HG03432 (cell line): ENCODE results near the gene CUEDC1.
A peak's percentile ranks its signal among the peaks of the same experiment; 100 is the strongest.

Experiments used
- ATAC-seq: cut with Tn5 transposase; IDR thresholded peaks from one replicate; pipeline ENCODE4 v1.9.1; 2021; ENCODE audit warnings: mild to moderate bottlenecking, moderate library complexity; ENCODE audit not compliant: unreplicated experiment

CUEDC1 gene

DNA sequence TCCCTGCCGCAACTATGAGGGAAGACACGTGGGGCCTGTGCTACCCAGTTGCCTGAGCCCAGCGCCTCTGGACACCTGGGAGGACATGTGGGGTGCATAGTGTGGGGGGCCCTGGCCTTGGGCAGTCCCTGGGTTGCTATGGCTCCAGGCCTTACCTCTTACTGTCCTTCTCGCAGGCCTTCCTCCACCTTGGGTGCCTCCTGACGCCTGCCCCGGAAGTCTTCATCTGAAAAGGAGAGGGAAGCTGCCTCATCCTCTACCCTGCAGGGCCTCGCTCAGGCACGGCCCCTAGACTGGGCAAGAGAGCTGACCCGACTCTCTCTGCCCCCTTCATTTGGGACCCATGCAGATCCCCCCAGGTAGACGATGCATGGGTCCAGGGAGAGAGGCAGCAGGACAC, 88.9 kb downstream of the CUEDC1 start:
- ATAC-seq, result no peak

DNA sequence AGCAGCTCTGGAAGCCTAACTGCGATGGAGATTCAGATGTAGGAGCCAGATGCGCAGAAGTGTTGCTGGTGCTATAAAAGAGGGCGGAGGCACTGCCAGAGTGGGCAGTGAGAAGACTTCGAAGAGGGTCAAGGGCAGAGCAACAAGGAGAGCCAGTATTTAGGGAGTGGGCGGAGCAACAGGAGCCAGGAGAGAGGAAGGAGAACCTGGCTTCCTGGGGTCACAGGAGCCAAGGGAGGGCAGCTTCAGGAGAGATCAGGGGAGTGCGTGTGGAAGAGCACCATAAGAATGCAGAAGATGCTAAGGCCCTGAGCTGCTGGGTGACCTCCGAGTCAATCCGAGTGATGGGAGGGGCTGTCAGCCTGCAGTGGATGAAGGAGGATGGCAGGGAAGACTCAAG, 90.9 kb downstream of the CUEDC1 start:
- ATAC-seq, result no peak

DNA sequence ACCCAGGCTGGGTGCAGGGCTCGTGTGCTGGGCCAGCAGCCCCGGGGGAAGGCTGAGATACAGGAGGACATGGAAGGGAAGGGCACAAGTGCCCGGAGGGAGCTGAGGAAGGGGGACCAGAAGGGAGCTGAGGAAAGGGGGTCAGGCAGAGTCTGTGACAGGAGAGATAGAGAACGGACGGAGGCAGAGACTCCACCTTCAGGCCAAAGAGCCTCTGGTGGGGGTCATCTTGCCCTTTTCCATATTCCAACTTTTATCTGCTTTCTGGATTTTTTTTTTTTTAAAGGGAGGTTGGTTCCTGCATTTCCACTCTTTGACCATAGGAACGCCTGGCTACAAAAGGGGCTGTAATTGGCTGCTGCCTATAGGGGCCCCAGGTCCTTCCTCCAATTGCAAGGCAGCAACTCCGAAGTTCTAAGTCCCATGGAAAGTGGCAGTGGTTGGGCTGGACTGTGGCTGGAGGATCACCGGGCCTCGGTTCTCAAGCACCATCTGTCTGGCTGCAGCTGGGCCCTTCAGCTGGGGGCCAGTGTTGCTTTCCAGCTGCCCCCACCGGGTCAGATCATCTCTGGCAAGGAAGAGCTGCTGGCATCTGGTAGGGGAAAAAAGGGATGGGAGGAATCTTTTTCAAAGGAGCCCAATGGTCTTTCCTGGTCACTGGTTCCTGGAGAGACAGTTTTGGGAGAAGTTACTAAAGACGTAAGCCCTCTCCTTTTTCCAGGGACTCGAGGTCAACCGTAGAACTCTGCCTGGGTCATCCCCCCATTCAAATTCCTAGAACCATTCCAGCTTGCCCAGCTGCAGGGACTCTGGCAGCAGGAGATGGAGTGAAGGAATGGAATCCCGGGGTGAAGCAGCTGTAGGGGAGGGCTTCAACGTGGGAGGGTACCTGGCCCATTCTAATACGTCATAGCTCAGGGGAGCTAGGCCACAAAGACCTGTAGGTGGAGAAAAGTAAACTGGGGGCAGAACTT, 92.2 kb downstream of the CUEDC1 start:
- ATAC-seq, result no peak

DNA sequence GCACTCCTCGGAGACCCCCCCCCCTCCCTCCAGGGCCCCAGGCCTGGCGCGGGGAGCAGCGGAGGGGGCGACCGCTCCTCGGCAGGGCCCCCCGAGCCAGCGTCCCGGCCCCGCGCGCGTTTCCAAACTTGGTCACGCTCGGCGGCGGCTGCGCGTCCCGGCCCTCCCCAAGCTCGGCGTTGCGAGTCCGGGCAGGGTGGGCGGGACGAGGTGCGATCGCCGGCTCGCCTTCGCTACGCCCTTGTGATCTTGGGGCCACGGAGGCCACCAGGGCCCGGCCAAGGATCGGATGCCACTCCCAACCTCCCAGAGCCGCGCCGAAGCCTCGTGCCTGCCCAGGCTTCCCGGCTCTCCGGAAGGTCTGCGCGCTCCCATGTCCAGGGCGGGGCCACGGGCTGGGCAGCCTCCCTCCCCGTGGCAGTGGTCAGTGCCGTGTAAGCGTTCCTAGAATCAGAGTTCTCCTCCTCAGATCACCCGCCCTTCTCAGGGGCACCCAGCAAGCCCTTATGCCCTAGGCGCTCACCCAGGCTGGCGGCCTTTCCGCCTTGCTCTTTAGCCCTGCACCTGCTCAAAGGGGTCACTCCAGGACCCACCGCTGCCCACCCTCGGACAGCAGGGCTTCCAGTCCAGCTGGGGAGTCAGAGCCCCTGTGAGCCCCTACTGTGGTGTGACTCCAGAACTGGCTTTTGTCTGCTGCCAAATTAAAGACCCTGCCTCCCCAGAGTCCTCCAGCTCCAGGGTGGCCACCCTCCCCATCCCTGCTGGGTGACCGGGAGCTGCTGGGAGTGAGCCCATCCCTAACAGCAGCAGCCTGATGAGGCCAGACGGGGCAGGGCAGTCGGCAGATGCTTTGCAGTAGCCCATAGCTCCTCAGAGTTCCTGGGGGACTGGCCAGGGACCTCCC, 93.2 kb downstream of the CUEDC1 start:
- no peak for ATAC-seq

DNA sequence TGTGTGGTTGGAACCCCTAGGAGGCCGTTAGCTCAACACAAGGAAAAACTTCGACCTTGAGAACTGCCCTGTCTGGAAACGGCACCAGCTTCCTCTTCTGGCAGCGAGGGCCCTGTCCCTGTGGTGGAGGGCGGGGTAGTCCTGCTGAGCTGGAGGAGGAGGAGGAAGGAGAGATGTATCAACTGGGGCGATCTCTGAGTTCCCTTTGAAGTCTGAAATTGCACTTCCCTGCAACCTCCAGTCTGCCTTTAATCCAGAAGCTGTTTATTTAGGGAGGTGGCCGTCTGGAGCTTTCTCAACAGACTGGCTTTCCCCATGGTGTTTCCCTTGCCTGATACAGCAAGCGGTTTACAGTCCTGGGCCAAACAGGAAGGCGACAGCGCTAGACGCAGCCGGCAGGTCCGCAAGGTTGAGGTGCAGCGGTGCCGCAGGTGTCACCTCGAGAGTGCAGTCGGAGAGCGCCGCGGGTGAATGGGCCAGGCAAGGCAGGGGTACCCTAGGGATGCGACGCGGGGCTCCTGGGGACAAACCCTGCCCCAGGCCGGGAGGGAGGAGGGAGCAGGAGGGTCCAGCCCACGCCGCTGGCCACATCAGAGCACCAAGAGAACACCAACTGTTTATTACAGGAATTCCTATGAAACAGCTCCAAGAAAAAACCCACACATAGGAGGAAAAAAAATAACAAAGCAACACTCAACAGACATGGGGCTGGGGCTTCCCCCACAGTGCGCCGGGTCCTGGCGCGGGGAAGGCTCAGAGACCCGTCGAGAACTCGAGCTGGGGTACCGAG, 94.0 kb downstream of the CUEDC1 start:
- no peak for ATAC-seq

DNA sequence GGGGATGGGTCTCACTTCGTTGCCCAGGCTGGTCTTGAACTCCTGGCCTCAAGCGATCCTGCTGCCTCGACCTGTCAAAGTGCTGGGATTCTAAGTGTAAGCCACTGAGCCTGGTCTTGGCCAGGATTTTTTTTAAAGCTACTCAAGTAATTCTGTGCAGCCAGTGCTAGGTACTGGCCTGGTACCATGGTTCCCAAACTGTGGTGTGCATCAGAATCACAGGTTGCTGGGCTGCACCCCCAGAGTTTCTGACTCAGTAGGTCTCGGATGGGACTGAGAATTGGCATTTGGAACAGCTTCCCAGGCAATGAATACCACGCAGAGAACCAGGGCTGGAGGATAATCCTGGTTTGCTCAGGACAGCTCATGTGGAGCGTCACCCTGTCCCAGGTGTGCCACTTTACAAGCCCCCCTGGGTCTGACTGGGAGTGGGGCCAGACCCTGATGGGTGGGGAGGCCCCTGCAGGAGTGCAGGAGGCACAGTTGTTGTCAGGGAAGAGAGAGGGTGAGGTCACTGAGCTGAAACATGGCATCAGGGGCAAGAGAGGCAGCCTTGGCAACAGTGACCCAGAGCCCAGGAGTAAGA, 94.7 kb downstream of the CUEDC1 start:
- no peak for ATAC-seq

DNA sequence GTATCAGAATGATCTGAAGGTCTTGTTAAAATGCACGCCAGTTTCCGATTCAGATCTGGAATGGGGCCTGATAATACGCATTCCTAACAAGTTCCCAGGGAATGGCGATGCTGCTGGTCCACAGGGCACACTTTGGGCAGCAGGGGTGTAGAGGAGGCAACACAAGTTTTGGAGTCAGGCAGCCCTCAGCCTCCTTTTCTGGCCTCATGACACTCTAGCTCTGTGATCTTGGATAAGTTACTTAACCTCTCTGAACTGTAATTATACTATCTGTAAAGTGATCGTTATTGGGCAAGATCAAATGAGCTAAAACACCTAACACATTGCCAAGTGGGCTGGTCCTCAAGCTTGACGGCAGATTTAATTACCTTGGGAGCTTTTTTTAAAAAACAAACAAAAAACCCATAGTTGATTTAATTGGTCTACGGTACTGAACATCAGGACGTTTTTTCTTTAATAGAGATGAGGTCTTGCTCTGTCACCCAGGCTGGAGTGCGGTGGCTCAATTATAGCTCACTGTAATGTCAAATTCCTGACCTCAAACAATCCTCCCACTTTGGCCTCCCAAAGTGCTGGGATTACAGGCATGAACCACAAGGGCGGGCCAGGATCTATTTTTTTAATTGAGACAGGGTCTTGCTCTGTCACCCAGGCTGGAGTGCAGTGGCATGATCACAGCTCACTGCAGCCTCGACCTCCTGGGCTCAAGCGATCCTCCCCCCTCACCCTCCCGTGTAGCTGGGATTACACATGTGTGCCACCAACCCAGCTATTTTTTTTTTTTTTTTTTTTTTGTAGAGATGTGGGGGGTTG, 95.4 kb downstream of the CUEDC1 start:
- no peak for ATAC-seq

DNA sequence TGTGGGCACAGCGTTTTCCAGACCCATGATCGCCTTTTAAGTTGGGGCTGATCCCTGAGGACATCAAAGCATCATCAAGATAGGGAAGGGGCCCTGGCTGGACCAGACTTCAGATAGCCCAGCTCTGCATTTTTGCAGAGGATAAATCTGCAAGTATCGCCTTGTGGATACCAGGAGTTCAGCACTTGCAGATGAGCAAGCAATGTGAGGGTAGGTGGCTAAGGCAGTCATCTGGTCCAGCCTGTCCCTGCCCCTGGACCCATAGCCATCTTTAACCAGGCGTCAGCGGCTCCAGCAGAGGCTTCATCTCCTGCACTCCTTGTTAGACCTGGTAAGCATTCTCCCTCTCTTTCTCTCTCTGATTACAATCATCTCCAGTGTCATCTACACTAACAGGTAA, 96.4 kb downstream of the CUEDC1 start:
- no peak for ATAC-seq

DNA sequence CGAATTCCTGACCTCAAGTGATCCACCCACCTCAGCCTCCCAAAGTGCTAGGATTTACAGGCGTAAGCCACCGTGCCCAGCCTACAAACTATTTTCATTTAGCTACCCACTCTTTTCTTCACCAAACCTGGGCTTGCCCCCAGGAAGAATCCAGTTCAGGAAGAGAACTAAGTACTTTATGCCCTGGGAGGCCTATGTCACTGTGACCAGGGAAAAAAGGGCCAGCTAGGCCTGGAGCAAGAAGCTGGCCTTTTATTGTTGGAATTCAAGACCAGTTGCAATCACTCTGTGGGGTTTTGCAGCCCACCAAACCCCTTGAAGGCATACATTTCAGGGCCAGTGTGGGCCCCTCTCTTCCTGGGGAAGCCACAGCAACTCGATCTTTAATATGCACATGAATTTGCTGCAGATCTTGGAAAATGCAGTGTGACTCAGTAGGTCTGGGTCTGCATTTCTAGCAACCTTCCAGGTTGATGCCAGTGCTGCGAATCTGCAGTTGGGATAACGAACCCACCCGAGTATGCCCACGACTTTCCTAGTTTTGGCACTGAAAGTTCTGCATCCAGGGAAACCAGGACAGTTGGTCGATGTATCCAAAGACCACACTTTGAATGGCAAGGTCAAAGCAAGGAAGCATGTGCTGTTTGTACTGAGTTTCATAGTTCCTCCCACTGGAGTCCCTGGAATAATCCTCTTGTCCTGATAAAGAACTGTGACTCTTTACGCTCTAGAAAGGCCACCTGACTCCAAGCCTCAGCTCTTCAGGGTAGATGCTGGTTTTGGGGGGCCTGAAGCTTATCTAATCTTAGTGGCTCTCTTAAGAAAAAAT, 98.2 kb downstream of the CUEDC1 start:
- no peak for ATAC-seq

DNA sequence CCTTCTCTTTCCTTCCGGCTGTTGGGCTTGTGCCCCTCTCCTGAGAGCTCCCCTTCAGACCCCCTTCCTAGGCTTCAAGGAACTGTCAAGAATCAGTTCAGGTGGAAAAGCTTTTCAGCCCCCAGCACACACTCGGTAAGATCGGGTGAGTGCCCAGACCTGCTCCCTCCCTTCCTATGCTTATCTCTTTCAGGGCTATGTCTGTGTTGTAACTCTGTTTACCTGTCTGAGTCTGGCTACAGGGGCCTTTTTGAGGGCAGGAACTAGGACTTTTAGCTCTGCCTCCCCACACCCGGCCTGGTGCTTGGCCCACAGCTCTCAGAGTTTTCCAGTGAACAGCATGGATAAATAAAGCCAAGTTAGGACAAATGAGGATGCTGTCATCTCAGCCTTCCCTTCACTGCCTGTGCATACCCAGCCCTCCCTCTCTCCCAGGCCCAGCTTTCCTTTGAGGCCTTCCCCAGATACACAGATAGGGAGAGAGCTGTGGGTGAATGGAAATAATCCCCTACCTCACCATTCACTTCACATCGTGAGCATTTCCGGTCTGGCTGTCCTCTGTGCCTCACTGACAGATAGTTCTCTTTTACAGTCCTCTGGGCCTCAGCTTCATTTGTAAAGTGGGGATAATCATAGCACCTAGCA, 99.7 kb downstream of the CUEDC1 start:
- no peak for ATAC-seq

DNA sequence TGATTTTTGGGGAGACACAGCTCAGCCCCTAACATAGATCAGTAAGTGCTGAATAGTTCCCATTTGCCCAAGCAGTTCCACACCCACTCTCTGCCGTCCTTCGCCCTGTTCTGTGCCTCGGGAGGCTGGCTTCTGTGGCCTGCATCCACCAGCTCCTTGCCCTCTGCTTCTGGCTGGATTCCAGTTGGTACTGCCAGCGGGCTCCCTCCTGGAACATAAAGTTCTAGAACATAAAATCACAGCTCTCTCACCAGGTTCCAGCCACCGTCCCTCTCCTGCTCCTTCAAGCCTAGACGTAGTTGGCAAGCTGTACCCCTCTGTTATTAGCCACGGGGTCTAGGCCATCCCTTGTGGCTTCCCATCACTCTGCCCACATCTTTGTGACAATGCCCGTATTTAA, 101.5 kb downstream of the CUEDC1 start:
- no peak for ATAC-seq

DNA sequence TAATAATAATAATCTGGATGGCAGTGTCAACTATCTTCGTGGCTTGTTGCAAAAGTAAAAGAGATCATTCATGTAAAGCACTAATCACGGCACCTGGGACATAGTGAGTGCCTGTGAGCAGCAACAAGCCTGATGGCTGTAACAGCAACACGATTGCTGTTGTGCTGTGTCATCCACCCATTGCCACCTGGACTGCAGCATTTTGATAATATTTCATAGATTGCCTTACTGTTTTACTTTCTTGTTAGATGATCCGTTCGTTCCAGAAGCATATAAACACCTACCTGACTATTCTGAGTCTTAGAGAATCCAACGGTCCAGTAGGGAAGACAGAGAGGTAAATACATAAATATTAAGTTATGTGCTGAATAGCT, 102.3 kb downstream of the CUEDC1 start:
- no peak for ATAC-seq

DNA sequence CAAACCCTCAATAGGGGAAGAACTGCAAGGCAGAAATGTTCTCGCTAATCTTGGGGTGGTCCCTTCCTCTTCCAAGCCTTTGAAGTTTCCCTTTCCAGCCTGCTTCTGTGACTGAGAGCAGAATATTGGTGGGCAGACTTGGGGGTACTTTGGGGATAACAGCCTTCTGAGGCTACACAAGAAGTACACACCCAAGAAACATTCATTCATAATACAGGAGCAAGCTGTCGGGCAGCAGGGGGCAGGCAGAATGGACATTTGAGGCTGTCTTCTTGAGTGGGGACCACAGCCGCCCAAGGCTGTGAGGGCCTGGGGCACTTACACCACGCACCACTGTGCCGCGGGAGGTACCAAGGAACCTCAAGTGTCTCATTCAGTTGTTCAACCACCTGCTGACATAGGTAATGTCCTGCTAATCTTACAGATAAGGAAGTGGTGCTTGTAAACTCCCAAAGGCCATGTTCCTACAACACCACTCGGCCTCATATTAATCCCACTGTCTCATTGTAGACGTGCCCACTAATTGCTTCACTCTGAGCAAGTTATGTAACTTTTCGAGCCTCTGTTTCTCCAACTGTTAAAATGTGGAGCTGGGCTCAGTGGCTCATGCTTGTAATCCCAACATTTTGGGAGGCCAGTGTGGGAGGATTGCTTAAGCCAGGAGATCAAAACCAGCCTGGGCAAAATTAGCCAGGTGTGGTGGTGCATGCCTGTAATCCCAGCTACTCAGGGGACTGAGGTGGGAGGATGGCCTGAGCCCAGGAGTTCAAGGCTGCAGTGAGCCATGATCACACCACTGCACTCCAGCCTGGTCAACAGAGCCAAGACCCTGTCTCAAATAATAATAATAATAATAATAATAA, 102.9 kb downstream of the CUEDC1 start:
- no peak for ATAC-seq

DNA sequence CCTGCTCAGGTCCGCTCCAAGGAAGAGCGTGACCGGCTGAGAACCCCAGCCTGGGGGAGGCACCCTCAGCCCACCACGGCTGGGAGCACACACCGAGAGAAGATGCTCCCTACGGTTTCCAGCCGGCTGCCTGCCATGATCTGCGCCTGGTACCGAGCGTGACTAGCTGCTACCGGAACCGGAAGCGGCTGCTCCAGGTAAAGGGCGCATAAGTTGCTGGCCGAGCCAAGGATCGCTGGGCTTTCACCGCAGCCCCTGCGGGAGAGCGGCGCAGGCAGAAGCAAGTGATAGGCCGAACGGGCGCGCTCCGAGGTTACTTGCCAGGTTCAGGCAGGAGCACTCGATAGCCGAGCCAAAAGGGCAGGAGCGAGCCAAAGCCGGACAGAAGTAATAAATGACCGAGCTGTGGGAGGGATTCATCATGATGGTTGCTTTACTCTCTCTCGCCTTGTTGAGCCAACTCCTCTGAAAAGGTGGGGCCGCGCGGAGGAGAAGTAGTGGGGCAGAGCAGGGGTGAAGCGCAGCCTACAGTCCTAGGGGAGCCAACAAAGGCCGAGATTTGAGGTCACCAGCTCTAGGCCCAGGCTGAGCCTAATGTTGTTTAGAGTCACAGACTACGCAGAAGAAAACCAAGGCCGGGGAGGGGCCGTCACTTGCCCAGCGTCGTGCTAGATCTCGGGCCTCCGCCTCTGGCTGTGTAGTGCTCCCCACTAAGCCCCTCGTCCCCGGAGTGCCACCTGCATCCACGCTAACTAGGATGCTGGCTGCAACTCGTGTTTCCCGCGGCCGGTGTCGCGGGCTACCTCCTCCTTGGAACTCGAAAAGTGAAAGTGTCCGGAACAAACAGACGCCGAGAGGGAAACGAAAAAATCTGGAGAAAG, 105.1 kb downstream of the CUEDC1 start, which contains the start of gene MRPS23:
Gene MRPS23, minus strand, starts transcription at position 171 of the 881 bp plus-strand sequence. Its CDS starts 34 bp downstream, at position 137.
- peak; percentile 95 for ATAC-seq

DNA sequence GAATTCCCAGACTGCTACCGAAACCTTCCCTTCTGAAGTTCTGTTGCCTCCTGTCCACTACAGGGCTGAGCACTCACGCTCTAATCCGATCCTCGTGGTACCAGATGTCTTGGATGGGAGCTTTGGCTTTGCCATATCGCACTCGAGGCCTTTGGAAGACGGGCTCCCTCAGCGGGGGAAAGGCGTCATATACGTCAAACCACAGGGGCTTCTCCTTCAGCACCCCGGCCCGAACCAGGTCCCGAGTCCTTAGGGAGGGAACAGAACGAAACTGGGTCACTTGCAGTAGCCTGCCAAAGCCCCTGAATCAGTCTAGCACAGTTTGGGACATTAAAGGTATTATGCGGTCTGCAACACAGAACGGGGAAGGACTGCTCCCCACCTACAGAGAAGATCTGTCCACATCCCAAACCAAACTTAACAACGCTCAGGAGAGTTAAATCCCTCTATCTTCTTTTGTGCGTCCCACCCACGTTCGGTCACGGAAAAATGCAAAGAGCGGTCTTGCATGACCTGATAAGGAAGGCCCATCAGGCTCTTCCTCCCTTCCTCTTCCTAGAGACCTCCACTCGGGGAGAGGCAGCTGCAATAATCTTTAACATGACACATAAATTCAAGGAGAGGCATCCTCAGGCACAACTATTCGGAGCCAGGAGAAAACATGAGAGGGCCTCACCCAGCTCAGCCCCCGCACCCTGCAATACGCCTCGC, 105.9 kb downstream of the CUEDC1 start:
- ATAC-seq, result no peak
